ENCODE results near the gene HASPIN.

- TF ChIP-seq CTCF (IDR thresholded peaks at IDR 0.05) (no peak), ZFX (IDR thresholded peaks at IDR 0.05; ENCODE audit: borderline replicate concordance) (no peak)
These were observed 42.1 kb upstream of the HASPIN start for GRCh38 chr17:3681565-3681964.
